NCI-H510A (cell line): ENCODE measurements around the gene SRGAP3.

Experiments used
- DNase-seq: peaks from one replicate; lab custom pipeline; 2025; lab: John Stamatoyannopoulos, UW

SRGAP3 gene

DNA sequence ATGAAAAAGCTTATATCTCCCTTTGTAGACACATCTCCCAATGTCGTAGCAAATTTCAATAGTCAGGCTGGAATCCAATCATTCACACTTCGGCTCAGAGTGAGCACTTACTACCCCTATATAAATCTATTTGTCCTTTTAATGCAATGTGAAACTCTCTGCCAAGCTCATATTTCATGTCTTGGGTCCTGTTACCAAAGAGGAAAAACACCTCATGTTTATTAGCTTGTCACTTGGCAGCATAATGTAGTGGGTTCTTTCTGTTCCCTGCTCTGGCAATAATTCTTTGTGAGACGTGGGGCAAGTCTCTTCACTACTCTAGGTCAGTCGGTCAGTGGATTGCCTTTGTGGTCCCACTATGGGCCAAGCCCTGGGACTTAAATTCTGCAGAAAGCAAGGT is 107.1 kb downstream of the SRGAP3 start:
- DNase-seq: no peak

- DNase-seq: no peak
Measured at GRCh38 chr3:9141928-9142289, 107.5 kb downstream of the SRGAP3 start.

- DNase-seq: no peak
Measured at GRCh38 chr3:9139366-9139765, 110.1 kb downstream of the SRGAP3 start.

DNA sequence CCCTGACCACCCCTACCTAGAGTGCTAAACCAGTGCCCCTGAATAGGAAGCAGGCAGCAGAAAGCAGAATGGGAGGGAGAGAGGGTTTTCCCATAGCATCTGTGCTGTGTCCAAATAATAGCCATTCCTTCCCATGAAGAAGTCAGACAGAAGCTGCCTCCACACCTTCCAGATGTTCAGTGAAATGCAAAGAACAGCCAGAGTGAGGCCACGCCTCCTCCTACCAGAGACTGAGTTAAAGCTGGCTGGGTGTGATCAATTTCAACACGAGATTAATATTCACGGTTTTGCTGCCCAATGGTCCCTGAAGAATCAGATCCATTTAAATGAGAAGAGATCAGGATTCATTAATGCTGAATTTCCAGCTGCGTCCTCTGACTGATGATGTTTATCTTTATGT is 111.8 kb downstream of the SRGAP3 start:
- no peak for DNase-seq

GRCh38 chr3:9136746-9137465 is 112.5 kb downstream of the SRGAP3 start:
- DNase-seq: no peak

DNA sequence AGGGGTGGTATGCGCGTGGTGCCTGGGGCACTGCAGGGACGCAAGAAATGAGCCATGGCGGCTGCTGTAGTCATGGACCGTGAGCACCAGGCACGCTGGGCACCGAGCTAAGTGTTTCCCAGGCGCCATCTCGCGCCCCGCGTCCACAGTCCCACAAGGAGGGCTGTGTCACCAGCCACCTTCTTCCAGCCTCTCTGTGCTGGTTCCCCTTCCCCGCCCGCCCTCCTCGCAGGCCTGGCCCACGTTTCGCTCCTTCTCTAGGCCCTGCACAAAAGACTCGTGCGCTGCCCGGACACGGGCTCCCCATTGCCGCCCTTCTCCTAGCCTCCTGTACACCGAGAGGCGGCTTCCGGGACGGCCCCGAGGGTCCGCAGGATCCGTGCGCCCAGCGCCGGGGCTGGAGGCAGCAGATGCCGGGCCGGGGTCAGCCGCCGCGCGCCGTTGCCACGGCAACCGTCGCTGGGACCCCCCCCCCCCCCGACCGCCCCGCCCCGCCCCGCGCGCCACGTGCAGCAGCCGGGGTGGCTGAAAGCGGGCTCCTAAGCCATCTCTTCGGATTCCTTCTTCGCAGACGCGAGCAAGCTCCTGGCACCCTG is 113.4 kb downstream of the SRGAP3 start:
- no peak for DNase-seq

DNA sequence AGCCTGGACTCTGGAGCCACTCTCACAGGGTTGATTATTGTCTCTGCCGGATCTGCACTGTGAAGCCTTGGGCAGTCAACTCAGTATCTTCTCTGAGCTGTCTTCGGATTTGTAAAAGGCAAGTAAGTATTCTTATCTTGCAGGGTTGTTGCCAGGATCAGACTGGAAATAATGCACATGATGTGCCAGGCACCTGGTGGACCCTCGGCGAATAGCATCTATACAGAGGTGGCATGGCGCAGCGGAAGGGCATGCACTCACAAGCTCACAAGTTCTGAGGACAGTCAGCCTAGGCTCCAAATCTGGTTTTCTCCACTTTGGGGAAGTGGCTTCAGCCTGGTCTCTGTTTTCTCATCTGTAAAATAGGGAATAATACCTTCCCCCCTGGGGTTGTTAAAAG is 113.9 kb downstream of the SRGAP3 start:
- no peak for DNase-seq

DNA sequence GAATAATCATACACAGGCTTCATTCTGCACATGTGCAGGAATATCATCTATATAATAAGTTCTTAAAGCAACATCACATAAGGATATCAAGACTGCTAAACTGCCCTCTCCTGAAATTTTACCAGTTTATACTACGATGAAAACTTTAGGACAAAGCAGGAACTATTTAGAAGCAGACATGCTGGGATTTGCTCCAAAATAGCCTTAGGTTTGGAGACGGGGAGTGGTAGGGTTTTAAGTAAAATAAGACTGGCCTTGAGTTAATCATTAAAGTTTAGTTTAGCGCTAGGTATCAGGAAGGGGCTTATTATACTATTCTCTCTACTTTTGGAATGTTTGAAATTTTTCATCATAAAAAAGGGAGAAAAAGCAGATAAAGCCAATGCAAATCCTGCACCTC is 115.8 kb downstream of the SRGAP3 start:
- no peak for DNase-seq

- no peak for DNase-seq
Measured at GRCh38 chr3:9130345-9131305, 118.8 kb downstream of the SRGAP3 start.

GRCh38 chr3:9129365-9129764 is 120.1 kb downstream of the SRGAP3 start:
- DNase-seq: no peak

DNA sequence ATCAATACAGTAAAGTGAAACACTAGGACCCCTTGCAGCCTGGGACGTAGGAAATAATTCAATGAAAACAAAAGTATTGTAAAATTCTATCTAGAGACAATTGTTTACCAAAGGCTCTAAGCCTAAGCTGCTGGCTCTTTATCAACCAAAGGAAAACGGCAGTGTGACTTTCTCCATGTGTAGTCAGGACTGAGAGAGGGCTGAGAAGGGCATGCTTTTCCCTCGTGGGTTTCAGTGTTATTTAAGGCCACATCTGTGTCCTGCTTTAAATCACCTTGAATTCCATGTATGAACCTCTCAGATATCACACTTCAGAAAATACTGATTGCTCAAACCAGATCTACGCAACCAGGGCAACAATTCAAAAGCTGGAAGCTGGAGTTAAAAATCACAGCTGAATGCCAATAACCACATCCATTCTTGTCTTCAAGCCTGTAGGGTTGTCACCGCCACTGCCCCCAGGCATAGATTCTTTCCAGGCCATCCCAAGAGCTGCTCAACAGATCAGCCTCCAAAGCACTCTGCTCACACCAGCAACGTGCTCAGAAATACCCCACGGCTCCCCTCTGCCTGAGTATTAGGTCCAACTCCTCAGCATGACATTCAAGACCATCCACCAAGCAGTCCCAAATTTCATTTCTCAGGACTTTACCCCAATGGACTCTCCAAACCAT is 124.0 kb downstream of the SRGAP3 start:
- DNase-seq: no peak

GRCh38 chr3:9124730-9125129 is 124.7 kb downstream of the SRGAP3 start:
- no peak for DNase-seq

- no peak for DNase-seq
Measured at GRCh38 chr3:9123840-9124239, 125.6 kb downstream of the SRGAP3 start.

DNA sequence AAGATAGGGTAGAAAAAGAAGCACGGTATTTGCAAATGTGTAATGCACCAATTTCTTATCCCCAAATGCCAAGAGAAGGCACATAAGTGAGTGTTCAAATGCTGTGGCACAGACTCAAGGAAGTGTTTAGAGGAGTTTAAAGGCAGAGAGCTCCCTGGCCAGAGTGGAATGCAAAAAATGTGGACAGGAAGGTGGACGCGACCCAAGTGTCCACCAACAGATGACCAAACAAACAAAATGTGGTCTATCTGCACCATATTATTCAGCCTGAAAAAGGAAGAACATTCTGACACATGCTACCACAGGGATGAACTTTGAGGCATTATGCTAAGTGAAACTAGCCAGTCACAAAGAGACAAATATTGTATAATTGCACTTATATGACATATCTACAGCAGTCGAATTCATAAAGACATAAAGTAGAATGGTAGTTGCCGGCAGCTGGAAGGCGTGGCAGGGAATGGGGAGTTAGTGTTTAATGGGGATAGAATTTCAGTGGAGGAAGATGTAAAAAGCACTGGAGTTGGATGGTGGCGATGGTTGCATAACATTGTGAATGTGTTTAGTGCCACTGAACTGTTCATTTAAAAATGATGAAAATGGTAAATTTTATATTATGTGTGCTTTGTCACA is 126.6 kb downstream of the SRGAP3 start:
- no peak for DNase-seq

DNA sequence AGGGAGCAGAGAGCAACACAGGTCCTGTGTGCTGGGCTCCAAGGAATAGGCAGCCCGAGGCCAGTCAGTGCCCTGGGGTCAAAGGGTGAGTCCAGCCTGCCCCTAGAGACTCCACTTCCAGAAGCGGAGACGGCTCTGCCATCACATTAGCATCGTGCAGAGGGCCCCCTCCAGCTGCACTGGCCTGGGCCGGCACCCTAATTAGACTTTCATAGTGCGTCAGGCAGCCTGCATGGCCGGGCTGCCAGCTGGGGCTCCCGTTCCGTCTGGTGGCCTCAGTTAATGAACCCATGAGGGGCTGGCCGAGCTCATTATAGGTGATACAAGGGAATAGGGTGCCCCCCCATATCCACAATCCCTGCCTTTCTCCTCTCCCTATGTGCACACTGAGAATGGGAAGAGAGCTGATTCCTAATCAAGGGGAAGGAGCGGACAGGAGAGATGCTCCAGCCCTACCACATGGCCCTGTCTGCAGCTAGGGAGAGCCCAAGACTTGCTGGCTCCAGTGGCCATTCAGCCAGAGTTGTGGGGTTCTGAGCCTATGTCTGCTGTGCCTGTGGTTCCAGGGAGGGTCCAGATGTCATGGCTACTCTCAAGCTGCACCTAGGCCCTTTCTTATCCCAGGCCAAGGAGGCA is 128.0 kb downstream of the SRGAP3 start:
- DNase-seq: no peak

- no peak for DNase-seq
Measured at GRCh38 chr3:9119331-9119730, 130.1 kb downstream of the SRGAP3 start.

DNA sequence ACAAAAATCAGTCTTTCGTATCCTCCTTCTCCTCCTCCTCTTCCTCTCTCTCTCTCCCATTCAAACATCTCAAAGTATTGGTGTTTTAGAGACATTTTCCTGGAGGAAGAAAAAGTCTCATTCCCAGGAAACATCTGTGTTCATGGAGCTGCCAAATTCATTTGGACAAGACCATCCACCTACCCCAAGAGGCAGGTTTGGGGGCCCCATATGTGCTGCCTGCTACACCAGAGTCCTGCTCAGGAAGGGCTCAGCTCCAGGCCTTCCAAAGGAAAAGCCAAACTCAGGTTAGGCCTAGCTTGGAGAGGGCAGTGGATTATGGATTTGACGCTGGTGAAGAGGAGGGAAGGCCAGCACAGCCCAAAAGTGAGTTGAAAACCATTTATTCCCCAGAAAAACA is 131.2 kb downstream of the SRGAP3 start:
- no peak for DNase-seq

GRCh38 chr3:9117220-9117619 is 132.2 kb downstream of the SRGAP3 start:
- DNase-seq: no peak

DNA sequence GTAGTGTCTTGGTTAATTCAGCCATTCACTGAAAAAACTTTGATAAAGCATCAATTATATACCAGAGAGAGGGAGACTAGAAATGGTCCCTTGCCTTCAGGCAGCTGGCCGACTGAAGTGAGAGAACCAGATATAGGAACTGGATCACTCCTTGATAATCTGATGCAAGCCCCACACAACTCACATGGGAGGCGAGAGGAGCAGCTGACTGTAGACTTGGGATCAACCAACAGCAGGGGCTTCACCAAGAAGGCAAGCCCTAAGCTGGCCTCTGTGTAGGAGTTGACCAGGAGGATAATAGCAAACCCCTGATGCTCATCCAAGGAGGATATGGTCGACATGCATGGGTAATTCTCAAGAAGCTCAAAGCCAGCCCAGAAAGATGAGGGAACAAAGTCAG is 133.1 kb downstream of the SRGAP3 start:
- no peak for DNase-seq

DNA sequence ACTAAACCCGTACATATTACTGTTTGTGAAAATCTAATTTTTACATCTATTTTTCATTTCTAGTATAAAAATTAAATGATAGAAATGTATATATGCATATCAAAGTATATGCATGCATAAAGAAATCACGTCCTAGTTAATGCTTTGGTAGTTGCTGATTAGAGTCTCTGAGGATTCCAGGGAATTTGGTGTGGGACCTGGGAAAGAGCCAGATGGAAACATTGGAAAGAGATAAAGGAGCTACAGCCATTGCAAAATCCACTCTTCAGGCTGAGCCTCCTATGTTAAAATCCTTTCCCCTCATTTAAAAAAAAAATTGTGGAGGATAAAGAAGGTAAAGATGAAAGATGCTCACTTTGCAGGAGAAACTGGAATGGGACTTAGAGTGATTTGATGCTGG is 134.1 kb downstream of the SRGAP3 start:
- DNase-seq: no peak

GRCh38 chr3:9113040-9113439 is 136.4 kb downstream of the SRGAP3 start:
- DNase-seq: no peak
